ENCODE results near the gene MRPL39.

Gene MRPL39

DNA sequence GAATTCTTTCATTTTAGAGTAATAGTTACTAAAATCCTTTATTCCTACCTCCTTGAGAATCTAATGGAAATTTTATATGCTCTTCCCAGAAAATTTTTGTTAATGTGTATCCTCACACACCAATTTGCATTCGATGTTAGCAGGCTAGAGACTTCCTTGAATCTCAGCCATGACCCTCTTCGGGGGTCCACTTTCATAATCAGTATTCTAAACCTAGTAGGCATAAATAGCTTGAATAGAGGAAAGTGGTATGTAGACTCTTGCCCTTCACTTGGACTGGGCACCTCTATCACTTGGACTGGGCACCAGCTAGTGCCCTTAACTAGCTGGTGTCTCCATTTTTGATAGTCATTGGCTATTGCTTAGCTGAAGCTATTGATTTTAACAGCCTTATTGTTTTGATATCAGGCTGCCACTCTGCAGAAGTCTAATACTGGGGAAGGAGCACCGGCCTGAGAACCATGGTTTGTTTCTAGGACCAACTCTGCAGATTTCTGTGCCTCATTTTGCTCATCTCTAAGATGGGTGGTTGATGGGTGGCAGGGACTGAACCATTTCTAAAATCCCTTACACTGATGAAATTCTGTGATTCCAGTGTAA lies 42.8 kb downstream of the MRPL39 start:
- ATAC-seq = no peak
- no peak for DNase-seq
- H3K27me3 Mint-ChIP-seq = no peaks in the 10 kb centered on the region
- H3K4me1 Mint-ChIP-seq = peaks cover 40% of the 10 kb centered on the region
- H3K9me3 Mint-ChIP-seq = no peaks in the 10 kb centered on the region
- H3K4me3 Mint-ChIP-seq = peak overlapping the region; percentile 84 to 85
- H3K27ac Mint-ChIP-seq = peak overlapping the region; percentile 99

DNA sequence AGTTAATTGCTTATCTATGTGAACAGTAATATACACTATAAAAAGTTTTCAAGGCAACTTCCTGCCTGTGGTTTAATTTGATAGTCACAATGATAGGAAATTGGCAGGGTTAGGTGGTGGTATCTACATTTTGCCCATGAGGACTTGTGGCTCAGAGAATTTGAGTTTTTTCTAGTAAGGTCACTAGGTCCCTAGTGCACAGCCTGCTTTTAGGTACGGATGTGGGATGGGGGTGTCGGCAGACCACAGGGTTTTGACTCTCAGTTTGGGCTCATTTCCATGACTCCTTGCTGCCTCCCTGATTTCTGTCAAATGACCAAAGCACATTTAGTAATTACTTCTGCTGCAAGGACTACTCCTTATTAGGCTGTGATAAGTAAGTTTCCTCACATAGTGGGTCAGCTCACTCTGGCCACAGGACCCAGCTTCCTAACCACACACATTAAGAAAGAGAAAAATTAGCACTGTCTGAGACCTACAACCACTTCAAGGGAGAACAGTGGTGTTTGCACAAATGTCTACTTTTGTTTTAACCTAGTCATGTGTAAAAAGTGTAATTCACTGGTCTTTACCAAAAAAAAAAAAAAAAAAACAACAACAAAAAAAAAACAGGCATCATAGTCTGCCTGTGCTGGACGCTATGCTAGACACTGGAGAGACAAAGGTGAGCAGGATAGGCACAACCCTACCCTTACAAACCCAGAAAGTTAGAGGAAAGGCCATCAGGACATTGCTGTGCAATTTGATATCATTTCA lies 43.7 kb downstream of the MRPL39 start:
- Mint-ChIP-seq H3K4me1 (peaks cover 47% of the 10 kb centered on the region), H3K4me3 (peak overlapping the region; percentile 84 to 85), H3K9me3 (no peaks in the 10 kb centered on the region), H3K27me3 (no peaks in the 10 kb centered on the region), H3K27ac (peak overlapping the region; percentile 99)
- peak; percentile 77 for ATAC-seq
- peak in 1 of 2 donors; percentile 83 for DNase-seq

DNA sequence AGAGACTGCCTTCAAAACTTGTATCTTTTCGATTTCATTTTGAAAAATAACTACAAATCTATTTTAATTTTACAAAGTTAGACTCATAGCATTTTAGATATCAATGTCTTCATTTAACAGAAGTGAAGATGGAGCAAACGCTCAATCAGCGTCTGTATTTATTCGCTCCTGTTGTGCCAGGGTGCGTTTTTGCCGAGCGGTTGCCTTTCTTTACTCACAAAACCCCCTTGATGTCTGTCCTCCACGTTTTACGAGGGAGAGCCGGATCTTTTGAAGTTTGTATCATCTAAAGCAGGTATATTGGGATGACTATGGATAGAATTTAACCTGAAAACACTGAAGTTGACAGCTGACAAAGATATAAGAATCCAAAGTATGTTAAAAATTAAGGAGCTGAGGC lies 44.6 kb downstream of the MRPL39 start:
- Mint-ChIP-seq H3K27ac (peak overlapping the region; percentile 99), H3K27me3 (no peaks in the 10 kb centered on the region), H3K9me3 (no peaks in the 10 kb centered on the region), H3K4me3 (peak overlapping the region; percentile 84 to 85), H3K4me1 (peaks cover 47% of the 10 kb centered on the region)
- ATAC-seq (no peak), DNase-seq (no peak)

DNA sequence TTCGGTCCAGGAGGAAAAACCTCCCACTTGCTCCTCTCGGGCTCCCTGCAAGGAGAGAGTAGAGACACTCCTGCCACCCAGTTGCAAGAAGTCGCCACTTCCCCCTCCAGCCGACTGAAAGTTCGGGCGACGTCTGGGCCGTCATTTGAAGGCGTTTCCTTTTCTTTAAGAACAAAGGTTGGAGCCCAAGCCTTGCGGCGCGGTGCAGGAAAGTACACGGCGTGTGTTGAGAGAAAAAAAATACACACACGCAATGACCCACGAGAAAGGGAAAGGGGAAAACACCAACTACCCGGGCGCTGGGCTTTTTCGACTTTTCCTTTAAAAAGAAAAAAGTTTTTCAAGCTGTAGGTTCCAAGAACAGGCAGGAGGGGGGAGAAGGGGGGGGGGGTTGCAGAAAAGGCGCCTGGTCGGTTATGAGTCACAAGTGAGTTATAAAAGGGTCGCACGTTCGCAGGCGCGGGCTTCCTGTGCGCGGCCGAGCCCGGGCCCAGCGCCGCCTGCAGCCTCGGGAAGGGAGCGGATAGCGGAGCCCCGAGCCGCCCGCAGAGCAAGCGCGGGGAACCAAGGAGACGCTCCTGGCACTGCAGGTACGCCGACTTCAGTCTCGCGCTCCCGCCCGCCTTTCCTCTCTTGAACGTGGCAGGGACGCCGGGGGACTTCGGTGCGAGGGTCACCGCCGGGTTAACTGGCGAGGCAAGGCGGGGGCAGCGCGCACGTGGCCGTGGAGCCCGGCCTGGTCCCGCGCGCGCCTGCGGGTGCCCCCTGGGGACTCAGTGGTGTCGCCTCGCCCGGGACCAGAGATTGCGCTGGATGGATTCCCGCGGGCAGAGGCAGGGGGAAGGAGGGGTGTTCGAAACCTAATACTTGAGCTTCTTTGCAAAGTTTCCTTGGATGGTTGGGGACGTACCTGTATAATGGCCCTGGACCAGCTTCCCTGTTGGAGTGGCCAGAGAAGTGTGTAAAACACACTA lies 45.3 kb downstream of the MRPL39 start:
- Mint-ChIP-seq H3K4me1 (peaks cover 47% of the 10 kb centered on the region), H3K27ac (peak overlapping the region; percentile 99), H3K9me3 (no peaks in the 10 kb centered on the region), H3K27me3 (no peaks in the 10 kb centered on the region), H3K4me3 (peak overlapping the region; percentile 84 to 85)
- ATAC-seq = peak; percentile 69
- peak; percentile 88 to 90 for DNase-seq

DNA sequence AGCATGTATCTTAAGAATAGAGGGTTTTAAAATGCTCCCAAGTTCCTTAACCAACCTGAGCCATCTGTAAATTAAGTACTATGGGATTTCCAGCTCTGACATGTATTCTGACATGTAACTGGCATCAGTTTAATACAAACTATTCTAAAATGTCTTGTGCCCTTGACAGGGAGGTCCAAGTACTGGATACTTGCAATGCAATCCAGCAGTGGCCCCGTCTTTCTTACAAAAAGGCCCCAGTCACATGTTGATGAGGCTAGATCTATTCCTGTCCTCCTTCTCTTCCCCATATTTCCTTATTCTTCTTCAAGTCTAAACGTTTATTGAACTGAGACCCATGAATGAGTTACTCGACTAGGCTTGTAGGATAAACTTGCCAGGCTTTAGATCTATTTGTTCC lies 46.4 kb downstream of the MRPL39 start:
- H3K27me3 Mint-ChIP-seq = no peaks in the 10 kb centered on the region
- no peak for DNase-seq
- no peak for ATAC-seq
- H3K9me3 Mint-ChIP-seq = no peaks in the 10 kb centered on the region
- peak overlapping the region; percentile 84 to 85 for H3K4me3 Mint-ChIP-seq
- peaks cover 56% of the 10 kb centered on the region for H3K4me1 Mint-ChIP-seq
- peak overlapping the region; percentile 99 for H3K27ac Mint-ChIP-seq

DNA sequence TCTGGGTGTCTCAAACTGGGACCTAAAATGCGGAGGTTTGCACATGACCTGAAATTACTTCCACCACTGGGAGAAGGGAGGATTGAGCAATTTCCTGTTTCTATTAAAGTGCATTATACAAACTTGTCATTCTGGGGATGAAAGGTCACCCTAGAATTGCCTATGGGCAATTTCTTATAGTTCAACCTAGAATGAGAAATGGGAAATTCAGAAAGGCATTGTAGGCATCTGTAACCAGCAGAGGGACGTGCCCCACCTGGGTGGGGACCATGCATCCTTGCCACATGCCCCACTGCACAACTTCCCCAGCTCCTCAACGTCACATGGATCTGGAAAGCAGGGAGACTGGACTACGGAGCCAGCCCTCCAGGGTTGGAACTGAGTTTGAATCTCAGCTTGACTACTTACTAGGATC lies 47.0 kb downstream of the MRPL39 start:
- ATAC-seq (no peak), DNase-seq (no peak)
- Mint-ChIP-seq H3K4me3 (peak overlapping the region; percentile 84 to 85), H3K4me1 (peaks cover 62% of the 10 kb centered on the region), H3K27me3 (no peaks in the 10 kb centered on the region), H3K9me3 (no peaks in the 10 kb centered on the region), H3K27ac (peak overlapping the region; percentile 8 to 99)

DNA sequence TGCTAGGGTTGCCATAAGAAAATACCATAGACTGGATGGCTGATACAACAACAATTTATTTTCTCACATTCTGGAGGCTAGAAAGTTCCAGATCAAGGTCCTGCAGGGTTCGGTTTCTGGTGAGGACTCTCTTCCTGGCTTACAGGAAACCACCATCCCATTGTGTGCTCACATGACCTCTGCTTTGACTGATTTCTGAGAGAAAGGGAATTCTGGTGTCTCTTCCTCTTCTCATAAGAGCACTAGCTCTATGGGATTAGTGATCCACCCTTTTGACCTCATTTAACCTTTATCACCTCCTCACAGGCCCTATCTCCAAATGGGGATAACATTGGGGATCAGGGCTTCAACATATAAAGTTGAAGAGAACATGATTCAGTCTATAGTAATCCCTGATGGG lies 47.5 kb downstream of the MRPL39 start:
- Mint-ChIP-seq H3K4me1 (peaks cover 68% of the 10 kb centered on the region), H3K9me3 (no peaks in the 10 kb centered on the region), H3K27me3 (no peaks in the 10 kb centered on the region), H3K27ac (peak overlapping the region; percentile 67 to 86), H3K4me3 (peak overlapping the region; percentile 84 to 85)
- no peak for ATAC-seq
- DNase-seq = no peak

DNA sequence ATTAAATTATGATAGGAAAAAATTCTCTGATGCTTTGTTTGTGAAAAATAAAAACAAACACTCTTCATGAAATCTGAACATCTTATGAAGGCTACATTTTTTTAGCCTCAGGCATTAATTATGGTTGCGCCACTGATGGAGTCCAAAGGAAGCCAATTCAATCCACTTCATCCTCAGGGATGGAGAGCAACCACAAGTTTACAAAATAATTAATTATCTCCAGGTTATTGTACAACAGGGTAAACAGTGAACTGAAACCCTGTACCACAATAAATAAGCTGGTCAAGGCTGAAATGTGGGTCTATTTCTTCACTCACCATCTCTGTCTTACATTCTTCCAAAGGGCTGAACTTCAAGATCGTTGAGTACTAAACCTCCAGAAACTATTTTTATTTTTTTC lies 49.2 kb downstream of the MRPL39 start:
- no peak for DNase-seq
- Mint-ChIP-seq H3K9me3 (peaks cover 0 to 4% of the 10 kb centered on the region in 2 donors), H3K27me3 (no peaks in the 10 kb centered on the region), H3K27ac (no peak overlapping the region), H3K4me3 (no peak overlapping the region), H3K4me1 (peaks cover 69% of the 10 kb centered on the region)
- ATAC-seq = no peak

DNA sequence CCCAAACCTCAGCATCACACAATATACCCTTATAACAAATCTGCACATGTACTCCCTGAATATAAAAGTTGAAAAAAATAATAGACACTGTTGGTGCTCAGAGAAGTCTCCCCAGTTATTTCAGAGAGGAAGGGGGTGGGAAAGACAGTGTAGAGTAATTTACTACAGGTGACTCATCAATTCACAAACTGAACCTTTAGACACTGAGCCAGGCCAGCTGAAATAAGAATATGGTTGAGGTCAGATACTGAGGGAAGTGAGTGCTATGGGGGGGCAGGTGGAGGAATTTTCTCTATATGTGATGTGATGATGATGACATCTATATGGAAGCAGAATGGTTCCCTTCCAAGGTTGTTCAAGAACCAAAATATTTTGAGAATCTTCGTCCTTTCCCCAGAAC lies 50.1 kb downstream of the MRPL39 start:
- DNase-seq = no peak
- no peaks in the 10 kb centered on the region for H3K27me3 Mint-ChIP-seq
- no peak overlapping the region for H3K4me3 Mint-ChIP-seq
- H3K4me1 Mint-ChIP-seq = peaks cover 69% of the 10 kb centered on the region
- no peak overlapping the region for H3K27ac Mint-ChIP-seq
- H3K9me3 Mint-ChIP-seq = peaks cover 0 to 4% of the 10 kb centered on the region in 2 donors
- no peak for ATAC-seq

DNA sequence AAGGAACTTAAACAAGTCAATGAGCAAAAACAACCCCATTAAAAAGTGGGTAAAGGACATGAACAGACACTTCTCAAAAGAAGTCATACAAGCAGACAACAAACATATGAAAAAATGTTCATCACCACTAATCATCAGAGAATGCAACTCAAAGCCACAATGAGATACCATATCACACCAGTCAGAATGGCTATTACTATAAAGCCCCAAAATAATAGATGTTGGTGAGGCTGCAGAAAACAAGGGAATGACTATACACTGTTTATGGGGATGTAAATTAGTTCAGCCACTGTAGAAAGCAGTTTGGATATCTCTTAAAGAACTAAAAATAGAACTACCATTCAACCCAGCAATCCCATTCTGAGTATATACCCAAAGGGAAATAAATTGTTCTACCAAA lies 51.2 kb downstream of the MRPL39 start:
- Mint-ChIP-seq H3K27me3 (no peaks in the 10 kb centered on the region), H3K4me1 (peaks cover 70% of the 10 kb centered on the region), H3K27ac (no peak overlapping the region), H3K9me3 (peaks cover 0 to 4% of the 10 kb centered on the region in 2 donors), H3K4me3 (no peak overlapping the region)
- peak; percentile 51 for ATAC-seq
- DNase-seq = no peak

DNA sequence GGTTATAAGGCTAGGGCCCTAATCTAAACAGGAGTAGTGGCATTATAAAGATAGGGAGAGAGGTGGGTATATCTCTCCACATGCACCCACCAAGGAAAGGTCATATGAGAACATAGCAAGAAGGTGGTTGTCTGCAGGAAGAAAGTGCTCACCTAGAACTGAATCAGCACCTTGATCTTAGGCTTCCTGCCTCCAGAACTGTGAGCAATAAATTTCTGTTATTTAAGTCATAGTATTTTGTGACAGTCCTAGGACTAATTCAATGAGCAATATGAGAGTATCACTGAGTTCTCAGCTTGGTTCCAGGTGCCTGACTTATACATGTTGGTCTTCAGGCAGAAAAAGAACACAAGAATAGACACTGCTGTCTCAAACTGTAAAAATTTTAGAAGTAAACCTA lies 51.8 kb downstream of the MRPL39 start:
- peaks cover 0 to 4% of the 10 kb centered on the region in 2 donors for H3K9me3 Mint-ChIP-seq
- H3K4me1 Mint-ChIP-seq = peaks cover 67% of the 10 kb centered on the region
- H3K4me3 Mint-ChIP-seq = no peak overlapping the region
- no peaks in the 10 kb centered on the region for H3K27me3 Mint-ChIP-seq
- no peak for DNase-seq
- H3K27ac Mint-ChIP-seq = no peak overlapping the region
- peak; percentile 66 for ATAC-seq

DNA sequence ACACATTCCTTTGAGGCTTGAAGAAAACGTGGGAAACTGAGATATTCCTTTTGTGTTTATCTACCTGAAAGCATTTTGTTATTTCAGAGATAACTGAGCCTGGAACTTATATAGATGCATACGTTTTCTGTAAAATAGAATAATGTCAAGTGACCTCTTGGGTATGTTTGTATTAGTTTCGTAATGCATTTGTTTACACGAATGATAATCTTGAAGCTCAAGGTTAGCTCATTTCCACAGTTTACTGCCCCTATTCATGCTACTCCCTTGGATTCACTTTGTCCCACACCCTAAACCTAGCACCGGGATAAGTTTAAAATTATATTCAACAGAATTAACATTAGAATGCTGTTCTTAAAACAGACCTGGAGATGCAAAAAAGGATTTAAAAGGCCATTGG lies 54.4 kb downstream of the MRPL39 start:
- DNase-seq = no peak
- H3K4me3 Mint-ChIP-seq = no peak overlapping the region
- peaks cover 0 to 4% of the 10 kb centered on the region in 2 donors for H3K9me3 Mint-ChIP-seq
- no peak for ATAC-seq
- H3K4me1 Mint-ChIP-seq = peaks cover 47% of the 10 kb centered on the region
- H3K27me3 Mint-ChIP-seq = no peaks in the 10 kb centered on the region
- H3K27ac Mint-ChIP-seq = no peak overlapping the region

DNA sequence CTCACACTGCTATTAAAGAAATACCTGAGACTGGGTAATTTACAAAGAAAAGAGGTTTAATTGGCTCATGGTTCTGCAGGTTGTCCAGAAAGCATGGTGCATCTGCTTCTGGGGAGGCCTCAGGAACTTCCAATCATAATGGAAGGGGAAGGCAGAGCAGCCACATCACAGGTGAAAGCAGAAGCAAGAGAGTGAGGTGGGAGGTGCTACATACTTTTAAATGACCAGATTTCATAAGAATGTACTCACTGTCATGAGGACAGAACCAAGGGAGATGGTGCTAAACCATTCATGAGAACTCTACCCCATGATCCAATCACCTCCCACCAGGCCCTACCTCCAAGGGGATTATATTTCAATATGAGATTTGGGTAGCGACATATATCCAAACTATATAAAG lies 55.7 kb downstream of the MRPL39 start:
- ATAC-seq = no peak
- DNase-seq = no peak
- Mint-ChIP-seq H3K9me3 (peaks cover 0 to 6% of the 10 kb centered on the region in 2 donors), H3K27me3 (no peaks in the 10 kb centered on the region), H3K4me1 (peaks cover 34% of the 10 kb centered on the region), H3K27ac (no peak overlapping the region), H3K4me3 (no peak overlapping the region)

DNA sequence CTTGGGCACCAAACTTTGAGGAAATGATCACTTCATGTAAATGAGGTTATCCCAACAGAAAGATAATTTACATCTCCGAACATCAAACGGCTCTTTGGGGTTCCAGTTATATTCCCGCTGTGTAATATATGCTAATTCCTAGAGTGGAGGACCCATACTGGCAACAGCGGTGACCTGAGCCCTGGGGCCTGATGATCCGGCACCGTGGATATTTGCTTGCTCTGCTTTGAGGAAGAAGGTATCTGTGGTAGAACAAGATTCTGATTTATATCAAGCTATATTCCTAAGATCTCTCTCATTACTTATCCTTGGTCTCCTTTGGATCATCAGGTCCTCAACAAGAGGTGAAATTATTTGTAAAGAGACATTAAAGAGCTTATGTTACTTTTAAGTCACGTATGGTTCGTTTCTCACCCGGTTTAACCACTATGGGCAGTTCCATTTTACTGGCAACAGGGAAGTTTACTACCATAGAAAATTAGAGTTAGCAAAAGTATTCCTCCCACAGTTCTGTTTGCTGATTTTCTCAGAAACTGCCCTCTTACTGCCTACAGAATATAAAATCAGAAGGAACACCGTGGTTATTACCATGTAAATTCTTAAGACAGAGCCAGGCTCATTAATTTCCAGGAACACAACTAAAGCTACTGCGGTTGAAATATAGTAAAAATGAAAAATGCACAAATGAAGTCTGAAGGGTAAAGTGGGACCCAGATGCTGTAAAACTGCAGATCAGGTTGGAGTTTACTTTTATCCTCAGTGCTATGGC lies 56.7 kb downstream of the MRPL39 start:
- no peak overlapping the region for H3K27ac Mint-ChIP-seq
- ATAC-seq (no peak), DNase-seq (no peak)
- H3K27me3 Mint-ChIP-seq = no peaks in the 10 kb centered on the region
- peak overlapping the region in 1 of 2 donors; percentile 2 for H3K4me3 Mint-ChIP-seq
- peaks cover 0 to 12% of the 10 kb centered on the region in 2 donors for H3K9me3 Mint-ChIP-seq
- peaks cover 25% of the 10 kb centered on the region for H3K4me1 Mint-ChIP-seq

DNA sequence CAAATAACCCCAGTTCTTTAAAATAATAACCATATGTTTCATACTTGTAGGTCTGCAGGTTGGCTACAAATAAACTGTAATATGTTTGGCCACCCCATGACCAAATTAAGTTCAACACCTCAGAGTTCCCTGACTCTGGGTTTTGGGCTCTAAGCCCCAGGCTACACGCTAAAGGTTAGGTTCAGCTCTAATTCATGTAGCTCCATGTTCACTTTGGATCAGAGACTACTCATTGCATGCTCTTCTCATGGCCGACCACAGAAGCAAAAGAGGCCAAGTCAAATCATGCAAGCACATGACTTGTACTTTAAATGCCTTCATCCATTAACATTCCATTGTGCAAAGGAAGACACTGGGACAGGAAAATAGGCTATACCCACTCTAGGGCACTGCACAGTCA lies 66.2 kb downstream of the MRPL39 start:
- no peak for DNase-seq
- Mint-ChIP-seq H3K27ac (no peak overlapping the region), H3K27me3 (no peaks in the 10 kb centered on the region), H3K4me1 (peaks cover 5% of the 10 kb centered on the region), H3K9me3 (peaks cover 39% of the 10 kb centered on the region in 2 donors), H3K4me3 (no peak overlapping the region)
- ATAC-seq = no peak

Measured in stimulated activated naive CD8-positive, alpha-beta T cell treated with anti-CD3 and anti-CD28 coated beads, Interleukin-15, amount 100 ng/mL, for 72 hours (primary cell).